Liver (tissue), 3 donors: ENCODE results near the gene TRPM2.

Experiments
- CTCF ChIP-seq: fragments of 150-350 bp; IDR thresholded peaks from 2 replicates; pipeline ENCODE4 v1.5.1; 2017; ENCODE audit warnings: improper control_type of control experiment, low read depth, low read length; ENCODE audit not compliant: missing input control
- EGR1 ChIP-seq, 2 donors: IDR thresholded peaks; 2 replicates each; pipeline ENCODE4 v1.6.1; 2016 to 2018; ENCODE audit warnings: antibody characterized with exemption in 2 of 2, low read depth in 2 of 2
- FOXA1 ChIP-seq: IDR thresholded peaks from 2 replicates; pipeline ENCODE4 v1.6.1; 2016; ENCODE audit warnings: antibody characterized with exemption
- FOXA2 ChIP-seq: IDR thresholded peaks from 2 replicates; pipeline ENCODE4 v1.6.1; 2016; ENCODE audit warnings: antibody characterized with exemption
- GABPA ChIP-seq, 2 donors: IDR thresholded peaks in 1 of 2; conservative IDR thresholded peaks in 1 of 2; 2 replicates each; pipeline ENCODE4 v1.6.1; 2016; ENCODE audit warnings: antibody characterized with exemption in 2 of 2, mild to moderate bottlenecking in 1 of 2, moderate library complexity in 1 of 2
- HNF4G ChIP-seq: IDR thresholded peaks from 2 replicates; pipeline ENCODE4 v1.6.1; 2016; ENCODE audit warnings: antibody characterized with exemption
- JUND ChIP-seq, 2 donors: IDR thresholded peaks; 2 replicates each; pipeline ENCODE4 v1.6.1; 2016; ENCODE audit warnings: antibody characterized with exemption in 2 of 2
- MAX ChIP-seq: IDR thresholded peaks from 2 replicates; pipeline ENCODE4 v1.6.1; 2016; ENCODE audit warnings: antibody characterized with exemption
- RAD21 ChIP-seq, 2 donors: IDR thresholded peaks; 2 replicates each; pipeline ENCODE4 v1.6.1; 2016; ENCODE audit warnings: antibody characterized with exemption in 2 of 2, mild to moderate bottlenecking in 2 of 2
- RXRA ChIP-seq, 2 donors: IDR thresholded peaks; 2 replicates each; pipeline ENCODE4 v1.6.1; 2017 to 2018; ENCODE audit warnings: antibody characterized with exemption in 2 of 2, mild to moderate bottlenecking in 1 of 2
- TAF1 ChIP-seq: conservative IDR thresholded peaks from 2 replicates; pipeline ENCODE4 v1.6.1; 2016; ENCODE audit warnings: antibody characterized with exemption, mild to moderate bottlenecking
- YY1 ChIP-seq: IDR thresholded peaks from 2 replicates; pipeline ENCODE4 v1.6.1; 2016; ENCODE audit warnings: antibody characterized with exemption, mild to moderate bottlenecking
- TF ChIP-seq, protein P1 (sequence below): IDR thresholded peaks from 2 replicates; pipeline ENCODE4 v1.6.1; 2016; ENCODE audit warnings: antibody characterized with exemption, mild to moderate bottlenecking
- TF ChIP-seq, protein P2 (sequence below): IDR thresholded peaks from 2 replicates; pipeline ENCODE4 v1.6.1; 2016; ENCODE audit warnings: antibody characterized with exemption
- donor health status: healthy.
- donor health status: healthy.

DNA sequence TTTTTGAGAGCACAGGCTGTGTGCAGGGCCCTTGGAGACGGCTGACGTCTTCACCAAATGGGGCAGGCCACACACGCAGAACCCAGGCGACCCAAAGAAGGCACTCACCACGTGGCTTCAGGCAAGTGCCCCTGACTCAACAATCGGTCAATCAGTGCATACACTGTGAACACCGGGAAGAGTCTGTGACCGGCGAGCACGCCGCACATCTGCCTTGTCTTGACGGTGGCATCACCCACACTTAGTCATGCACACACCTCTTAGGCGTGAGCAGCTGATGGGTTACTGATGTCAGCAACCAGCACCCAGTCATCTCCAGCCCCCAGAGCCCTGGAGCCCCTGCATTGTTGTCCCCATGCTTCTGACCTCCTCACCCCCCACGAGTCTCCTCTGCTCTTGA lies 97.0 kb downstream of the TRPM2 start:
- TF ChIP-seq GABPA (IDR thresholded peaks at IDR 0.05 in 1 of 2, conservative IDR thresholded peaks at IDR 0.05 in 1 of 2) (no peak), CTCF (no peak), EGR1 (IDR thresholded peaks at IDR 0.05; ENCODE audit: low read depth in 2 of 2) (no peak), MAX (no peak), TAF1 (no peak), JUND (IDR thresholded peaks at IDR 0.05) (no peak), YY1 (no peak), RXRA (IDR thresholded peaks at IDR 0.05) (no peak), RAD21 (IDR thresholded peaks at IDR 0.05) (no peak), HNF4G (no peak), FOXA2 (no peak), FOXA1 (no peak)
- TF ChIP-seq, protein P1, sequence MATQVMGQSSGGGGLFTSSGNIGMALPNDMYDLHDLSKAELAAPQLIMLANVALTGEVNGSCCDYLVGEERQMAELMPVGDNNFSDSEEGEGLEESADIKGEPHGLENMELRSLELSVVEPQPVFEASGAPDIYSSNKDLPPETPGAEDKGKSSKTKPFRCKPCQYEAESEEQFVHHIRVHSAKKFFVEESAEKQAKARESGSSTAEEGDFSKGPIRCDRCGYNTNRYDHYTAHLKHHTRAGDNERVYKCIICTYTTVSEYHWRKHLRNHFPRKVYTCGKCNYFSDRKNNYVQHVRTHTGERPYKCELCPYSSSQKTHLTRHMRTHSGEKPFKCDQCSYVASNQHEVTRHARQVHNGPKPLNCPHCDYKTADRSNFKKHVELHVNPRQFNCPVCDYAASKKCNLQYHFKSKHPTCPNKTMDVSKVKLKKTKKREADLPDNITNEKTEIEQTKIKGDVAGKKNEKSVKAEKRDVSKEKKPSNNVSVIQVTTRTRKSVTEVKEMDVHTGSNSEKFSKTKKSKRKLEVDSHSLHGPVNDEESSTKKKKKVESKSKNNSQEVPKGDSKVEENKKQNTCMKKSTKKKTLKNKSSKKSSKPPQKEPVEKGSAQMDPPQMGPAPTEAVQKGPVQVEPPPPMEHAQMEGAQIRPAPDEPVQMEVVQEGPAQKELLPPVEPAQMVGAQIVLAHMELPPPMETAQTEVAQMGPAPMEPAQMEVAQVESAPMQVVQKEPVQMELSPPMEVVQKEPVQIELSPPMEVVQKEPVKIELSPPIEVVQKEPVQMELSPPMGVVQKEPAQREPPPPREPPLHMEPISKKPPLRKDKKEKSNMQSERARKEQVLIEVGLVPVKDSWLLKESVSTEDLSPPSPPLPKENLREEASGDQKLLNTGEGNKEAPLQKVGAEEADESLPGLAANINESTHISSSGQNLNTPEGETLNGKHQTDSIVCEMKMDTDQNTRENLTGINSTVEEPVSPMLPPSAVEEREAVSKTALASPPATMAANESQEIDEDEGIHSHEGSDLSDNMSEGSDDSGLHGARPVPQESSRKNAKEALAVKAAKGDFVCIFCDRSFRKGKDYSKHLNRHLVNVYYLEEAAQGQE, result no peak
- TF ChIP-seq, protein P2, sequence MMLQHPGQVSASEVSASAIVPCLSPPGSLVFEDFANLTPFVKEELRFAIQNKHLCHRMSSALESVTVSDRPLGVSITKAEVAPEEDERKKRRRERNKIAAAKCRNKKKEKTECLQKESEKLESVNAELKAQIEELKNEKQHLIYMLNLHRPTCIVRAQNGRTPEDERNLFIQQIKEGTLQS, result no peak
